Dedifferentiated amniotic fluid mesenchymal stem cell (primary cell): ENCODE measurements around the gene FMN1.
"Not testable (repeated sequence)": the region's sequence is repeated elsewhere in the genome, so short reads cannot be mapped to it uniquely, and the experiment has no call there.

Experiments
- DNase-seq: peaks from one replicate; pipeline ENCODE4 v3.0.0-alpha.2; 2016; ENCODE audit errors: extremely low spot score

Gene FMN1

DNA sequence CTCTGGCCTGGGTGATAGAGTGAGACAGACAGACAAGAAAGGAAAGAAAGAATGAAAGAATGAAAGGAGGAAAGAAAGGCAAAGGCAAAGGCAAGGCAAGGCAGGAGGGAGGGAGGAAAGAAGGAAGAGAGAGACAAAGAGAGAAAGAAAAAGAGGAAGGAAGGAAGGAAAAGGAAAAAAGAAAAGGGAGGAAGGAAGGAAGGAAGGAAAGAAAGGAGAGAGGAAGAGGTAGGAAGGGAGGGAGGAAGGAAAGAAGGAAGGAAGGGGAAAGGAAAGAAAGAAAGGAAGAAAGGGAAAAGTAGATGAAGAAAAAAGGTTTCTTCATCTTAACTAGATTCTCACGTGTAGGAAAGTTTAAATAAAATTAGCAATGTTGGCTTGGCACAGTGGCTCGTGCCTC lies 334.5 kb downstream of the FMN1 start:
- no peak for DNase-seq

DNA sequence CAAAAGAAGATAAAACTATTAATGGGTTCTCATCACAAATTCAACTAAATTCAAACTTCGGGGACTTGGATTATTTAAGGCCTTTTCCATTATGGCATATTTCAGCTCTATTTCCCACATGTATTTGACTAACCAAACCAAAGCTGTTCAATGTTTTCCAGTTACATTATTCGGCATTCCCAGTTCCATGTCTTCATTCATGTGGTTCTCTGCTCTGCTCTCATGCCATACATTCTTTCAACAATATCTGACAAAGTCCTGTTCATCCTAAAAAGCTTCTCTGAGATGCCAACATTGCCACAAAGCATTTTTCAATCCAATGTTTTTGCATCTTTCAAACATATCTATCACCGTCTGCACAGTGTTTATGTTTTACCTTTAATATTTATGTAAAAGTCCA lies 335.3 kb downstream of the FMN1 start:
- no peak for DNase-seq

DNA sequence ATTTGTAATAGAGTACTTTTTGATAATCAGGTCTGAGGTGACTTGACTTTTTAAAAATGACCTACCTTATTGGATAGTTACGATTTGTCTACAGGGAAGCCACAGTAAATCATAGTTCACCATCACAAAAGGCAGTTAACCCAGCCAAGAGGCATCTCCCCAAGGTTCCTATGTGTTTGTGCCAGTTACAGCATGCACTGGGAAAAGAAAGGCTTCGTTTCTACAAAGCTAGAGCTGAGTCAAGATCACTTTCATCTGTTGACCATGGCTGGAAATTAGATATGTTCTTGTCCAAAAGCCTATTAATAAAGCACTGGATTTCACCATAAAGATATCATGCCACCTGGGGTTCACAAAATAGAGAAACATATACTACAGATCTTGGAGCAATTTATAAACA lies 336.8 kb downstream of the FMN1 start:
- DNase-seq: no peak

- peak; percentile 32 for DNase-seq
Observed at GRCh38 chr15:32856753-32857152, 337.8 kb downstream of the FMN1 start.

- DNase-seq: peak; percentile 94
Observed at GRCh38 chr15:32855942-32856341, 338.6 kb downstream of the FMN1 start.

DNA sequence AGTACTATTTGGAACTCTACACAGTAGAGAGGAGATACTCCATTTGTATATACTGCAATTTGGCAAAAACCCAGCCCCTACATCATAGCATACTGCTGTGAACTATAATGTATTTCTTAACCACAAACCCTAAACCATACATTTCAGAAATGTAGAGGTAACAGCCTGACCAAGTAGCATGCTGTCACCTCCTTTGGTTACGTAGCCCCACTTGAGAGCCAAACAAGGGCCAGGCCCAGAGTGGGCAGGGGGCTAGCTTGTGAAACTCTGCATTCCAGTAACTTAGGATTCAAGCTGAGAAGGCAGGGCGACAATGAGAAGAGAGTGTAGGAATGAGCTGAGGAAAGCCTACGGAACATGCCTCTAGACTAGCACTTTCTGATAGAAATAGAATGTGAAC lies 340.9 kb downstream of the FMN1 start:
- DNase-seq: no peak

DNA sequence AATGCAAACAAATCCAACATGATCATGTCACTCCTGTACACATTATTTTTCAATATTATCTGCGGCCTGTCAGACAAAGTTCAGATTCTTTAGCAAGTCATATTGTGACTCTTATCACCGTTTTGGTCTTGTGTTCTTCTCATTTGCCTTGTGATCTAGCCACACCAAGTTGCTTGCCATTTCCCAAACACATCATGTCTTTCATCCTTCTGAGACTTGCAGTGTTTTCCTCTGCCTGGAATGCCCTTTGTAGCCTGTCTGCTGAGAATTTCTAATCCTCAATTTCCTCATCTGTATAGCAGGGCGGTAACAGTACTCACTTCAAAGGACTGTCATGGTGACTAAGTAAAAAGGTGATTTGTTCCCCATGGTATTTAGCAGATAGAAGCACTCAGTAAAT lies 341.7 kb downstream of the FMN1 start:
- DNase-seq: no peak

GRCh38 chr15:32852017-32852416 lies 342.5 kb downstream of the FMN1 start:
- DNase-seq: no peak

- peak; percentile 54 for DNase-seq
Observed at GRCh38 chr15:32851572-32851971, 342.9 kb downstream of the FMN1 start.

DNA sequence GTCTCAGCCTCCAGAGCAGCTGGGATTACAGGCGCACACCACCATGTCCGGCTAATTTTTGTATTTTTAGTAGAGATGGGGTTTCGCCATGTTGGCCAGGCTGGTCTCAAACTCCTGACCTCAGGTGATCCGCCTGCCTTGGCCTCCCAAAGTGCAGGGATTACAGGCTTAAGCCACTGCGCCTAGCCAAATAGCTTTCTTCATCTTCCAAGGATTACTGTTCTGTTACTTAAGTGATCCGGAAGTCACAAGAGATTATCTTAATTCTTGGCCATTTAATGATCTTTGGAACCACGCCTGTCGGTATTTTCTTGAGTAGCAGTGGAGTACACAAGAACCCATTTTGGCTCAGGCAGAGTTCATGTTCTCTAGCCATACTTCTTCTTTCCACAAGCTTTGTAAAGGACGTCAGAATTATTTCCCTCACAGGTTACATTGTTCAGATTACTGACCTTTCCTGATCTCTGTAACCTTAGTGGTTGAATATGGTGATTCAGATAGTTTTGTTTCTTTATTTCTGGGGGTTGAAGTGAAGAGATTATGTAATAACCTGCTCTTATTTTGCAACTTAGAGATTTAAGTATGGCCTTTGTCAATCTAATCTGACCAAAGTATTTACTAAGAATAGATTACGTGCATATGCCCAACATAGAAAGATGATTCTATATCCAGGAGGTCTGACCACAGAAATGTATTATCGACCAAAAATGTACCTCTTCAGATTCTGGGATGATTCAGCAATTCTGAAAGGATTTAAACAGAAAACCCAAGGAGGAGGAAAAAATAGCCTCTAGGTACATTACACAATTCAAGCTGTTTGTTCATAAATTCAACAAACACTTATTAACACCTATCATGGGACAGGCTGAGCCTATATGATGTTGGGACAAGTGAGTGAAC lies 344.5 kb downstream of the FMN1 start:
- DNase-seq: peak; percentile 82

GRCh38 chr15:32846671-32847070 lies 347.8 kb downstream of the FMN1 start:
- DNase-seq: not testable (repeated sequence)

GRCh38 chr15:32844118-32844711 lies 350.3 kb downstream of the FMN1 start:
- no peak for DNase-seq

DNA sequence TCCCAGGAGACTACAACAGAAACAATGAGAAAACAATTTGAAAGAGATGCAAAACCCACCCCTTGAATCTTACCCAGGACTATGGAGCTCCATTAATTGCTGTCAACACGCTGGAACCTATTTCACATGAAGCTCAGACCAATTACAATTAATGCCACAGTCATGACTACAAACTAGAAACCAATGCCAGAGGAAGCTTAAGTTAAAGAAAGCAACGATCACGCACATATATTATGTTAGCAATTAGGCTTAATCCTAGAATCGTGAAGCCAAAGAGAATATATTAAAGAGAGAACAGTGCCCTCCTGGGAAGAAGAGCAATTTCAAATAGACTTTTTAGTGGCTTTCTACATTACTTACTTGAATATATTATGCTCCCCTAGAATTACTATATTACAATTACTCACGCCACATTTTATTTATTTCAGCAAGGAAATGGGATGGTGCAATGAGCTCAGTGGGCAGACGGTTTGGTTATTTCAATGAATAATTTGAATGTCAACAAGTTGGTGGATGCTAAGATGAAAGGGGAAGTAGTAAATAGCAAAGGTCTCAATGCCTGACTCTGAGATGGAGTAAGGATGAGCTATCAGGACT lies 351.2 kb downstream of the FMN1 start:
- no peak for DNase-seq

DNA sequence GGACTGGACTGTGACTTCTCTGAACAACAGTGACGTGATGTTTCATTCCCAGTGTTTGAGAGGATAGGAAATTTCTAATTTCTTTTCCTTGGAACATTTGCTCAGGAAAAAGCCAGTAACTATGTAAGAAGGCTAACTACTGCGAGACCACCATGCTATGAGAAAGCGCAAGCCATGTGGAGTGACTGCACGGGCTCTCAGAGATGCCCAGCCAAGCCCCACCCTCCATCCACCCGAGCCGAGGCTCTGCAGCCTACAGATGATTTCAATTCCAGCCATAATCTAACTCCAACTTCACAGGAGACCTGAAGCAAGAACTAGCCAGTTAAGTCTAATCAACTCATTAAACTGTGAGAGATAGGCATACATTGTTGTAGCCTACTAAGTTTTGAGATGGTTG lies 352.4 kb downstream of the FMN1 start:
- DNase-seq: no peak

DNA sequence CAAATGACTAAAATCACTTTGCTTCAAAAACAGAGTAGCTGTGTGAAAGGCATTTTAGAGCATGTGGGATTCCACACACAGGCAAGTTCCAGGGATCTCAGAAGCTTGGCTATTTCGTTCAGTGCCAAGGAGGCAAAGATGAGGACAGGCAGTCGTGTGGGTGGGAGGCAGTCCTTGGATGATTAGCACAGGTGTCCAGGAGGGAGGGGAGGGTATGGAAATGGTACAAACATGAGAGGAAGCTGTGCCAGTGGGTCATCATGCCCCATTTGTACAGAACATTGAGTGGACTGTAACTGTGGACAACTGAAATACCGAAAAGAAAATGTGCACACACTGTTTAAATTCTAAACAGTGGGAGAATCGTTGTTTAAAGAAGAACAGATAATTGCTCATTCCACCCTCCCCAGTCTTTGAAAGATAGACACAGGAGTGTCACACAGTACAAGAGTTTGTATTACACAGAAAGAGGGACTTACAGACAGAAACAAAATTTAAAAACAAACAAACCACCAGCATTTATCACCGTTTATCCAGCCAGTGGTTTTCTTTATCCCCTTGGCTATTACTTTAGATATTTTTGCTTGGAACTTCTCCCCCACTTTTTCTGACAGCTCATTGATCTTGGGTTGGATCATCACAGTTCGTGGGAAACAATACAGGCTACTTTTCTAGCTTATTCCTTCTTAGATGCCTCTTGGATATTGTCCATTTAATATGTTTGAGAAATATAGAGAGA lies 353.8 kb downstream of the FMN1 start:
- DNase-seq: no peak

GRCh38 chr15:32838820-32839219 lies 355.7 kb downstream of the FMN1 start:
- DNase-seq: no peak

DNA sequence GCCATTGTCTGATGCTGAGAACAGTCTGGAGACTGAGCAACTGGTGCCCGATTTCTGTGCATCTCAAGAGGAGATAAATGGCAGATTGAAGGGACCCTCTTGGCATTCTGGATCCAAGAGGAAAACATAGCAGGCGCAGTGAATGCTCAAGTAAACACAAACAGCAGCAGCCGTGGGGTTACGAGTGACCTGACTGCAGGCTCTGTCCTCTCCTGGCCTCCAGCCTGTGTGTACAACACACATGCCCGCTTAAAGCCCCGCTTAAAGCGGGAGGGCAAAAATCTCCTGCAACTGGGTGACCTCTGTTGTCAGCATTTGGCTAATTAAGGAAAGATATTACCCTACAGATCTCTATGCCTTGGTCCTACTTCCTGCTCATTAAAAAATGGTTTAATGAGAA lies 356.2 kb downstream of the FMN1 start:
- no peak for DNase-seq

- DNase-seq: no peak
Observed at GRCh38 chr15:32837935-32838334, 356.6 kb downstream of the FMN1 start.

- no peak for DNase-seq
Observed at GRCh38 chr15:32834156-32834555, 360.4 kb downstream of the FMN1 start.

GRCh38 chr15:32833379-32833821 lies 361.1 kb downstream of the FMN1 start:
- no peak for DNase-seq

GRCh38 chr15:32831485-32831884 lies 363.0 kb downstream of the FMN1 start:
- no peak for DNase-seq

GRCh38 chr15:32830241-32830640 lies 364.3 kb downstream of the FMN1 start:
- DNase-seq: no peak
